HEK293T (cell line): ENCODE measurements around the gene LMX1A.

Source experiments
- CTCF ChIA-PET: fragments of 350-600 bp; formaldehyde crosslinking; extraction: SDS; loops from one replicate; lab custom pipeline; 2021; ENCODE audit warnings: antibody characterized with exemption, inconsistent platforms; lab: Yijun Ruan, JAX
- POLR2A ChIA-PET: fragments of 350-600 bp; formaldehyde crosslinking; extraction: SDS; loops from one replicate; lab custom pipeline; 2020; ENCODE audit warnings: antibody characterized with exemption, inconsistent platforms; lab: Yijun Ruan, JAX
- DNase-seq: peaks from one replicate; pipeline ENCODE4 v3.0.0; 2012; ENCODE audit warnings: mixed read lengths; ENCODE audit errors: extremely low spot score
- ARNT ChIP-seq: fragments of 450-650 bp; IDR thresholded peaks from 2 replicates; pipeline ENCODE4 v1.6.1; 2017; ENCODE audit warnings: mild to moderate bottlenecking
- BHLHE40 ChIP-seq: fragments of 450-650 bp; IDR thresholded peaks from 2 replicates; pipeline ENCODE4 v1.6.1; 2016; ENCODE audit warnings: mild to moderate bottlenecking, moderate library complexity, borderline replicate concordance
- CTBP1 ChIP-seq: fragments of 450-650 bp; IDR thresholded peaks from 2 replicates; pipeline ENCODE4 v1.6.1; 2016; ENCODE audit warnings: borderline replicate concordance
- ELF4 ChIP-seq: fragments of 450-650 bp; IDR thresholded peaks from 2 replicates; pipeline ENCODE4 v1.6.1; 2017; ENCODE audit warnings: antibody characterized with exemption
- FOXA1 ChIP-seq: fragments of 450-650 bp; IDR thresholded peaks from 2 replicates; pipeline ENCODE4 v1.6.1; 2016; ENCODE audit warnings: mild to moderate bottlenecking
- FOXK2 ChIP-seq: fragments of 450-650 bp; IDR thresholded peaks from 2 replicates; pipeline ENCODE4 v1.6.1; 2016; ENCODE audit warnings: mild to moderate bottlenecking
- FOXM1 ChIP-seq: fragments of 450-650 bp; IDR thresholded peaks from 2 replicates; pipeline ENCODE4 v1.6.1; 2017; ENCODE audit warnings: mild to moderate bottlenecking, borderline replicate concordance
- HDGF ChIP-seq: fragments of 450-650 bp; IDR thresholded peaks from 2 replicates; pipeline ENCODE4 v1.6.1; 2017; ENCODE audit warnings: antibody characterized with exemption, borderline replicate concordance
- L3MBTL2 ChIP-seq: fragments of 450-650 bp; conservative IDR thresholded peaks from 2 replicates; pipeline ENCODE4 v1.6.1; 2016; ENCODE audit warnings: mild to moderate bottlenecking
- LEF1 ChIP-seq: fragments of 450-650 bp; IDR thresholded peaks from 2 replicates; pipeline ENCODE4 v1.6.1; 2017; ENCODE audit warnings: mild to moderate bottlenecking, borderline replicate concordance
- NFRKB ChIP-seq: fragments of 450-650 bp; IDR thresholded peaks from 2 replicates; pipeline ENCODE4 v1.6.1; 2016; ENCODE audit warnings: mild to moderate bottlenecking, moderate library complexity
- PKNOX1 ChIP-seq: fragments of 450-650 bp; IDR thresholded peaks from 2 replicates; pipeline ENCODE4 v1.6.1; 2016
- SP1 ChIP-seq: fragments of 450-650 bp; IDR thresholded peaks from 2 replicates; pipeline ENCODE4 v1.6.1; 2017
- SUZ12 ChIP-seq: fragments of 450-650 bp; IDR thresholded peaks from 2 replicates; pipeline ENCODE4 v1.6.1; 2016; ENCODE audit warnings: mild to moderate bottlenecking
- TARDBP ChIP-seq: fragments of 450-650 bp; IDR thresholded peaks from 2 replicates; pipeline ENCODE4 v1.6.1; 2016
- ZNF384 ChIP-seq: fragments of 450-650 bp; IDR thresholded peaks from 2 replicates; pipeline ENCODE4 v1.6.1; 2016

The LMX1A gene

GRCh38 chr1:165364568-165365133, 8.1 kb upstream of the LMX1A start:
- ChIA-PET CTCF (interaction anchor here (0.6 kb wide), 1 partner anchor 14 kb away, joined by 3 read pairs; no protein-coding TSS in a partner anchor), POLR2A (no interaction called here)
- DNase-seq = no peak
- TF ChIP-seq FOXA1 = no peak
- TF ChIP-seq L3MBTL2 = no peak
- no peak for TF ChIP-seq CTBP1
- no peak for TF ChIP-seq ARNT

GRCh38 chr1:165356876-165357275, 361 bp upstream of the LMX1A start:
- ChIA-PET CTCF (no interaction called here), POLR2A (no interaction called here)
- DNase-seq = no peak
- TF ChIP-seq SP1 (no peak), LEF1 (no peak), TARDBP (no peak), ZNF384 (no peak), NFRKB (no peak), FOXK2 (no peak), ARNT (no peak), BHLHE40 (no peak)

GRCh38 chr1:165355139-165355976, 1.2 kb downstream of the LMX1A start:
- no peak for DNase-seq
- ChIA-PET CTCF (no interaction called here), POLR2A (no interaction called here)
- TF ChIP-seq LEF1 = no peak
- no peak for TF ChIP-seq PKNOX1
- TF ChIP-seq SP1 = no peak
- TF ChIP-seq ARNT = no peak
- TF ChIP-seq FOXA1 = no peak
- no peak for TF ChIP-seq TARDBP

GRCh38 chr1:165354739-165355138, 1.8 kb downstream of the LMX1A start:
- CTCF ChIA-PET = no interaction called here
- TF ChIP-seq FOXK2 (no peak), L3MBTL2 (no peak), BHLHE40 (no peak), NFRKB (no peak), SP1 (no peak), HDGF (no peak), CTBP1 (no peak), ELF4 (no peak), PKNOX1 (no peak)
- POLR2A ChIA-PET = no interaction called here
- DNase-seq = no peak

GRCh38 chr1:165353731-165354671, 2.5 kb downstream of the LMX1A start:
- TF ChIP-seq SUZ12 = no peak
- TF ChIP-seq L3MBTL2 = no peak
- TF ChIP-seq BHLHE40 = no peak
- no peak for TF ChIP-seq SP1
- no peak for TF ChIP-seq PKNOX1
- DNase-seq = no peak
- POLR2A ChIA-PET = no interaction called here
- CTCF ChIA-PET = no interaction called here

GRCh38 chr1:165352442-165353293, 3.8 kb downstream of the LMX1A start:
- DNase-seq = no peak
- ChIA-PET POLR2A (no interaction called here), CTCF (no interaction called here)
- no peak for TF ChIP-seq FOXM1
- TF ChIP-seq SP1 = no peak
- no peak for TF ChIP-seq ELF4
- no peak for TF ChIP-seq SUZ12
- TF ChIP-seq LEF1 = no peak
- no peak for TF ChIP-seq L3MBTL2
- no peak for TF ChIP-seq FOXA1
- no peak for TF ChIP-seq ZNF384
- TF ChIP-seq PKNOX1 = no peak
- TF ChIP-seq BHLHE40 = no peak
- no peak for TF ChIP-seq TARDBP
- TF ChIP-seq ARNT = no peak
- TF ChIP-seq NFRKB = no peak
- no peak for TF ChIP-seq CTBP1
- no peak for TF ChIP-seq FOXK2
- no peak for TF ChIP-seq HDGF
